Naive thymus-derived CD4-positive, alpha-beta T cell (primary cell): ENCODE results near the gene SMIM30. TPM values are rescaled to one million over a fixed set of nuclear protein-coding genes. Genes with fewer than 3 reads are reported as not detected.

Experiments
- ATAC-seq: fragments of 150-1000 bp; cut with Tn5 transposase; 2 replicates; pipeline ENCODE4 v1.10.0; 2021; ENCODE audit warnings: mild to moderate bottlenecking, moderate library complexity
- CTCF ChIA-PET: fragments of 350-600 bp; sonication (Branson Sonifier 250); formaldehyde crosslinking; loops from one replicate; lab custom pipeline; 2021; ENCODE audit warnings: antibody characterized with exemption; lab: Charles Lee
- POLR2A ChIA-PET: fragments of 350-600 bp; sonication (Branson Sonifier 250); formaldehyde crosslinking; loops from one replicate; lab custom pipeline; 2021; ENCODE audit warnings: antibody characterized with exemption, inconsistent platforms; lab: Charles Lee
- DNase-seq, 9 donors: peaks; one replicate each; pipeline versions ENCODE4 v3.0.0 to v3.0.0-alpha.2; 2020 to 2022; ENCODE audit warnings: mixed read lengths in 1 of 9
- H3K27ac ChIP-seq: one replicate; pipeline ENCODE4 v1.7.0; 2013; ENCODE audit warnings: mild to moderate bottlenecking, low read depth, low read length, moderate library complexity
- H3K27me3 ChIP-seq, 2 donors: one replicate each; pipeline ENCODE4 v1.7.0; 2013; ENCODE audit warnings: low read length in 2 of 2, mild to moderate bottlenecking in 2 of 2, moderate library complexity in 2 of 2; ENCODE audit not compliant: control insufficient read depth in 2 of 2, insufficient read depth in 2 of 2
- H3K36me3 ChIP-seq, 3 experiments: 1 replicate in 2 of 3; 2 replicates in 1 of 3; pipeline ENCODE4 v1.7.0; 2013; ENCODE audit warnings: low read length in 3 of 3, mild to moderate bottlenecking in 3 of 3, moderate library complexity in 1 of 3; ENCODE audit not compliant: insufficient read depth in 3 of 3, control insufficient read depth in 2 of 3
- H3K4me1 ChIP-seq, 2 donors: one replicate each; pipeline ENCODE4 v1.7.0; 2013; ENCODE audit warnings: low read length in 2 of 2, mild to moderate bottlenecking in 2 of 2, moderate library complexity in 1 of 2; ENCODE audit not compliant: control insufficient read depth in 2 of 2, insufficient read depth in 2 of 2
- H3K4me3 ChIP-seq: 2 replicates; pipeline ENCODE4 v1.7.0; 2013; ENCODE audit warnings: mild to moderate bottlenecking, low read length
- H3K9me3 ChIP-seq, 3 experiments: 1 replicate in 2 of 3; 2 replicates in 1 of 3; pipeline ENCODE4 v1.7.0; 2013; ENCODE audit warnings: low read length in 3 of 3; ENCODE audit not compliant: control insufficient read depth in 2 of 3
- H3K27ac Mint-ChIP-seq, 9 donors: one replicate each; pipeline ENCODE4 v1.8.0; 2020 to 2022; ENCODE audit warnings: mixed read lengths in 9 of 9, mild to moderate bottlenecking in 8 of 9, moderate library complexity in 5 of 9, inconsistent platforms in 2 of 9
- H3K27me3 Mint-ChIP-seq, 5 donors: one replicate each; pipeline ENCODE4 v1.8.0; 2021 to 2022; ENCODE audit warnings: mixed read lengths in 5 of 5, mild to moderate bottlenecking in 1 of 5
- H3K36me3 Mint-ChIP-seq, 5 donors: one replicate each; pipeline ENCODE4 v1.8.0; 2020 to 2022; ENCODE audit warnings: mixed read lengths in 5 of 5, mild to moderate bottlenecking in 3 of 5, inconsistent platforms in 1 of 5
- H3K4me1 Mint-ChIP-seq, 7 donors: one replicate each; pipeline ENCODE4 v1.8.0; 2020 to 2022; ENCODE audit warnings: mixed read lengths in 7 of 7, mild to moderate bottlenecking in 3 of 7, inconsistent platforms in 1 of 7
- H3K4me3 Mint-ChIP-seq, 10 donors: one replicate each; pipeline ENCODE4 v1.8.0; 2020 to 2022; ENCODE audit warnings: mild to moderate bottlenecking in 10 of 10, mixed read lengths in 10 of 10, moderate library complexity in 6 of 10, inconsistent platforms in 2 of 10
- H3K9me3 Mint-ChIP-seq, 11 donors: one replicate each; pipeline ENCODE4 v1.8.0; 2020 to 2022; ENCODE audit warnings: mixed read lengths in 11 of 11, mild to moderate bottlenecking in 4 of 11, inconsistent platforms in 1 of 11, moderate library complexity in 1 of 11
- intact Hi-C, 2 donors: fragments of 100-400 bp; cut with micrococcal nuclease; formaldehyde crosslinking; loops; one replicate each; pipeline ENCODE4 v1.15.1; 2023
- polyA plus RNA-seq, 2 donors: library from polyadenylated mRNA; unstranded; fragments of 300-500 nt; fragmentation: Illumina TruSeq; gene quantifications; one replicate each; pipeline ENCODE4 v1.2.3, GENCODE V29; 2021
- total RNA-seq, 6 experiments: library from RNA in 5 of 6; stranded (reverse) in 5 of 6; gene quantifications; 1 replicate in 5 of 6; 2 replicates in 1 of 6; pipeline ENCODE4 v1.2.3 and lab custom pipeline; 2021 to 2026

Gene SMIM30
- total and polyA plus RNA-seq, 7 experiments from 2014 or later, result 9.3 to 58.8 (median 21.0) TPM

- Mint-ChIP-seq H3K4me3 (no peak overlapping the region), H3K27ac (no peak overlapping the region), H3K36me3 (no peaks in the 10 kb centered on the region), H3K4me1 (peaks cover 0 to 2% (median 0%) of the 10 kb centered on the region in 7 donors), H3K27me3 (peaks cover 14 to 40% (median 18%) of the 10 kb centered on the region in 5 donors), H3K9me3 (peaks cover 0 to 2% (median 0%) of the 10 kb centered on the region in 11 donors)
- DNase-seq (no peak), ATAC-seq (no peak)
- Histone ChIP-seq H3K9me3 (no peaks in the 10 kb centered on the region), H3K4me1 (no peaks in the 10 kb centered on the region), H3K27ac (no peak overlapping the region), H3K36me3 (no peaks in the 10 kb centered on the region), H3K4me3 (no peak overlapping the region), H3K27me3 (no peaks in the 10 kb centered on the region)
- intact Hi-C loops, result no loop called here
- ChIA-PET CTCF (no interaction called here), POLR2A (no interaction called here)
Observed at GRCh38 chr7:113094517-113095249, 23.7 kb downstream of the SMIM30 start.

DNA sequence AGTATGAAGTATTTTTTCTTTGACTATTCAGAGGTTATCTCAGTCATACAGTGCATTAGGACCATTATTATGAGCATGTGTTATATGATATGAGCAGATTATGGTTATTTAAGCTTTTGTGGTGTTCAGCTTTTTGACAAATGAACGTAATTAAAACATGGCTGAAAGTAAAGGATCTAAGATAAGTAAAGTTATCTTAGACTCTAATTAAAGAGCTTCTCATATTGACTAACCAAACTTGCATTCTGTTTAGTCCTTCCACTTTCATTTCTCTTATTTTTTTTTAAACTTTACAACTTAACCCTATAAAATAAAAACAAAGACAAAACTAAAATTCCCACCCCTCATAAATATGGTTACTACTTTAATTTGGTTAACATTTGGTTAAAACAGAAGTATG, 24.8 kb downstream of the SMIM30 start:
- CTCF ChIA-PET, result no interaction called here
- no peak for DNase-seq
- no peaks in the 10 kb centered on the region for H3K36me3 Mint-ChIP-seq
- Histone ChIP-seq H3K4me1 (no peaks in the 10 kb centered on the region), H3K4me3 (no peak overlapping the region), H3K36me3 (no peaks in the 10 kb centered on the region), H3K27ac (no peak overlapping the region), H3K9me3 (no peaks in the 10 kb centered on the region), H3K27me3 (no peaks in the 10 kb centered on the region)
- H3K4me3 Mint-ChIP-seq, result no peak overlapping the region
- ATAC-seq, result no peak
- POLR2A ChIA-PET, result no interaction called here
- H3K27me3 Mint-ChIP-seq, result peaks cover 16 to 42% (median 22%) of the 10 kb centered on the region in 5 donors
- intact Hi-C loops, result no loop called here
- H3K4me1 Mint-ChIP-seq, result peaks cover 0 to 2% (median 0%) of the 10 kb centered on the region in 7 donors
- no peak overlapping the region for H3K27ac Mint-ChIP-seq
- peaks cover 0 to 4% (median 0%) of the 10 kb centered on the region in 11 donors for H3K9me3 Mint-ChIP-seq

- Mint-ChIP-seq H3K27ac (no peak overlapping the region), H3K27me3 (peaks cover 24 to 47% (median 29%) of the 10 kb centered on the region in 5 donors), H3K4me1 (peaks cover 0 to 2% (median 0%) of the 10 kb centered on the region in 7 donors), H3K36me3 (no peaks in the 10 kb centered on the region), H3K9me3 (peaks cover 0 to 5% (median 0%) of the 10 kb centered on the region in 11 donors), H3K4me3 (no peak overlapping the region)
- DNase-seq, result no peak
- no peaks in the 10 kb centered on the region for H3K9me3 ChIP-seq
- no peak overlapping the region for H3K27ac ChIP-seq
- no peaks in the 10 kb centered on the region for H3K36me3 ChIP-seq
- H3K27me3 ChIP-seq, result no peaks in the 10 kb centered on the region
- no peak overlapping the region for H3K4me3 ChIP-seq
- ChIA-PET POLR2A (no interaction called here), CTCF (no interaction called here)
- H3K4me1 ChIP-seq, result no peaks in the 10 kb centered on the region
- intact Hi-C loops, result no loop called here
- ATAC-seq, result no peak
Observed at GRCh38 chr7:113092762-113093161, 25.6 kb downstream of the SMIM30 start.

- H3K36me3 ChIP-seq, result no peaks in the 10 kb centered on the region
- intact Hi-C loops, result no loop called here
- no peaks in the 10 kb centered on the region for H3K4me1 ChIP-seq
- Mint-ChIP-seq H3K27ac (no peak overlapping the region), H3K4me1 (peaks cover 0 to 22% (median 8%) of the 10 kb centered on the region in 7 donors), H3K36me3 (no peaks in the 10 kb centered on the region), H3K4me3 (peak overlapping the region in 7 of 10 donors; percentile 6 to 58 (median 27)), H3K9me3 (peaks cover 0 to 5% (median 0%) of the 10 kb centered on the region in 11 donors), H3K27me3 (peaks cover 45 to 57% (median 54%) of the 10 kb centered on the region in 5 donors)
- DNase-seq (peak in 2 of 9 donors; percentile 2 to 5), ATAC-seq (peak; percentile 79)
- no peaks in the 10 kb centered on the region for H3K27me3 ChIP-seq
- CTCF ChIA-PET, result no interaction called here
- POLR2A ChIA-PET, result no interaction called here
- H3K27ac ChIP-seq, result no peak overlapping the region
- no peaks in the 10 kb centered on the region for H3K9me3 ChIP-seq
- H3K4me3 ChIP-seq, result no peak overlapping the region
Observed at GRCh38 chr7:113087071-113087998, 31.0 kb downstream of the SMIM30 start.

DNA sequence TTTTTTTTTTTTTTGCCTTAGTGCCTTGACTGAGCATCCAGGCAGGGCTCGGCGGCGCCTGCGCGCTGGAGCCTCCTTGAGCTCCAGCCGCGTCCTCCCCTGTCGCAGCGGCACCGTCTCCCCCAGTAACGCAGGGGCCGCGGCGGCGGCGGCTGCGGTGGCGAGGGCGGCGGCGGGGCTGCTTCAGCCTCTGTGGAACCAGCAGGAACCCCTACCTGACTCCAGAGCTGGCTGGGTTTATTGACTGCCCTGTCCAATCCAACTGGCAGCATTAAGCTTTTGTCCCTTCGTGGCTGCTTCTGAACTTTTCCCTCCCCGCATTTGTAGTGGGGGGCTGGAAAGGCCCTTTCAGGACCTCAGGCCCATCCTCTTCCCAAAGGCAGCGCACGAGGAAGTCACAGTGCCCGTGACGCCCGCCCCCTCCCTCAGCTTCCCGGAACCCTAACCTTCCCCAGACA, 31.9 kb downstream of the SMIM30 start, which contains the start of gene GPR85:
Gene GPR85, minus strand, starts transcription at position 397 of the 458 bp plus-strand sequence. CDS start 2,106 bp downstream, outside the sequence.
- no peaks in the 10 kb centered on the region for H3K36me3 ChIP-seq
- intact Hi-C loops, result no loop called here
- Mint-ChIP-seq H3K36me3 (no peaks in the 10 kb centered on the region), H3K27ac (no peak within 1 kb of the TSS), H3K4me3 (peak within 1 kb of the TSS; percentile 18 to 71 (median 52)), H3K9me3 (peaks cover 0 to 5% (median 0%) of the 10 kb centered on the region in 11 donors), H3K27me3 (peaks cover 46 to 60% (median 52%) of the 10 kb centered on the region in 5 donors), H3K4me1 (peaks cover 0 to 22% (median 6%) of the 10 kb centered on the region in 7 donors)
- no peak within 1 kb of the TSS for H3K4me3 ChIP-seq
- no peaks in the 10 kb centered on the region for H3K4me1 ChIP-seq
- POLR2A ChIA-PET, result interaction anchor here (0.7 kb wide), 1 partner anchor 306 kb away, joined by 3 read pairs; no protein-coding TSS in a partner anchor
- no peaks in the 10 kb centered on the region for H3K9me3 ChIP-seq
- H3K27me3 ChIP-seq, result no peaks in the 10 kb centered on the region
- peak; percentile 63 for ATAC-seq
- peak in 8 of 9 donors; percentile 14 to 45 (median 29) for DNase-seq
- CTCF ChIA-PET, result no interaction called here
- H3K27ac ChIP-seq, result no peak within 1 kb of the TSS

GRCh38 chr7:113085781-113086390, 32.5 kb downstream of the SMIM30 start:
- H3K4me3 Mint-ChIP-seq, result peak overlapping the region; percentile 18 to 63 (median 48)
- intact Hi-C loops, result no loop called here
- Histone ChIP-seq H3K27ac (no peak overlapping the region), H3K27me3 (no peaks in the 10 kb centered on the region), H3K36me3 (no peaks in the 10 kb centered on the region), H3K4me3 (no peak overlapping the region), H3K9me3 (no peaks in the 10 kb centered on the region), H3K4me1 (no peaks in the 10 kb centered on the region)
- H3K9me3 Mint-ChIP-seq, result peaks cover 0 to 5% (median 0%) of the 10 kb centered on the region in 11 donors
- no peaks in the 10 kb centered on the region for H3K36me3 Mint-ChIP-seq
- POLR2A ChIA-PET, result interaction anchor here (0.7 kb wide), 1 partner anchor 306 kb away, joined by 3 read pairs; no protein-coding TSS in a partner anchor
- peaks cover 0 to 22% (median 6%) of the 10 kb centered on the region in 7 donors for H3K4me1 Mint-ChIP-seq
- no peak overlapping the region for H3K27ac Mint-ChIP-seq
- DNase-seq (no peak), ATAC-seq (peak; percentile 20)
- CTCF ChIA-PET, result no interaction called here
- peaks cover 46 to 60% (median 52%) of the 10 kb centered on the region in 5 donors for H3K27me3 Mint-ChIP-seq
